ENCODE results near the gene SCAMP2.

SCAMP2 gene

GRCh38 chr15:74906067-74906449 lies 32.9 kb upstream of the SCAMP2 start:
- TF ChIP-seq ARNTL (CRISPR knock-in tag; IDR thresholded peaks at IDR 0.05; ENCODE audit: borderline replicate concordance, low read depth) (no peak), CSDC2 (CRISPR knock-in tag; IDR thresholded peaks at IDR 0.05) (no peak), CSRNP3 (CRISPR knock-in tag; IDR thresholded peaks at IDR 0.05) (no peak), ESRRG (CRISPR knock-in tag; IDR thresholded peaks at IDR 0.05) (no peak), CREB5 (CRISPR knock-in tag; IDR thresholded peaks at IDR 0.05; ENCODE audit: low read depth) (no peak), BACH2 (CRISPR knock-in tag; IDR thresholded peaks at IDR 0.05; ENCODE audit: borderline replicate concordance) (no peak), RARB (CRISPR knock-in tag; IDR thresholded peaks at IDR 0.05) (no peak), TOX (CRISPR knock-in tag; IDR thresholded peaks at IDR 0.05; ENCODE audit: borderline replicate concordance) (no peak), TSHZ2 (CRISPR knock-in tag; IDR thresholded peaks at IDR 0.05) (no peak), ZC3H10 (CRISPR knock-in tag; IDR thresholded peaks at IDR 0.05) (no peak), PPARA (CRISPR knock-in tag; IDR thresholded peaks at IDR 0.05; ENCODE audit: borderline replicate concordance) (no peak), ZNF8 (CRISPR knock-in tag; IDR thresholded peaks at IDR 0.05) (no peak), POU6F1 (CRISPR knock-in tag; IDR thresholded peaks at IDR 0.05; ENCODE audit: borderline replicate concordance, low read depth) (no peak), ZNF70 (CRISPR knock-in tag; IDR thresholded peaks at IDR 0.05) (no peak), ZNF565 (CRISPR knock-in tag; conservative IDR thresholded peaks at IDR 0.05; ENCODE audit: low read depth) (no peak), TCF4 (CRISPR knock-in tag; IDR thresholded peaks at IDR 0.05; ENCODE audit: borderline replicate concordance) (no peak), ISL1 (CRISPR knock-in tag; IDR thresholded peaks at IDR 0.05) (no peak), SNAI2 (CRISPR knock-in tag; IDR thresholded peaks at IDR 0.05) (no peak)
- peak; percentile 61 for ATAC-seq

- ATAC-seq, result no peak
- TF ChIP-seq OSR1 (CRISPR knock-in tag; IDR thresholded peaks at IDR 0.05) (no peak), CREB5 (CRISPR knock-in tag; IDR thresholded peaks at IDR 0.05; ENCODE audit: low read depth) (no peak), ZNF565 (CRISPR knock-in tag; conservative IDR thresholded peaks at IDR 0.05; ENCODE audit: low read depth) (no peak), RARB (CRISPR knock-in tag; IDR thresholded peaks at IDR 0.05) (no peak)
These were observed 31.1 kb upstream of the SCAMP2 start for GRCh38 chr15:74904190-74904805.

GRCh38 chr15:74903676-74904075 lies 30.5 kb upstream of the SCAMP2 start:
- no peak for ATAC-seq
- no peak for TF ChIP-seq ZC3H10 (CRISPR knock-in tag; IDR thresholded peaks at IDR 0.05)
- no peak for TF ChIP-seq TSHZ2 (CRISPR knock-in tag; IDR thresholded peaks at IDR 0.05)
- TF ChIP-seq ZNF70 (CRISPR knock-in tag; IDR thresholded peaks at IDR 0.05), result no peak
- TF ChIP-seq POU6F1 (CRISPR knock-in tag; IDR thresholded peaks at IDR 0.05; ENCODE audit: borderline replicate concordance, low read depth), result no peak
- no peak for TF ChIP-seq OSR1 (CRISPR knock-in tag; IDR thresholded peaks at IDR 0.05)
- TF ChIP-seq ZFP30 (CRISPR knock-in tag; IDR thresholded peaks at IDR 0.05), result no peak
- TF ChIP-seq BACH2 (CRISPR knock-in tag; IDR thresholded peaks at IDR 0.05; ENCODE audit: borderline replicate concordance), result no peak
- TF ChIP-seq TCF4 (CRISPR knock-in tag; IDR thresholded peaks at IDR 0.05; ENCODE audit: borderline replicate concordance), result no peak
- TF ChIP-seq PPARA (CRISPR knock-in tag; IDR thresholded peaks at IDR 0.05; ENCODE audit: borderline replicate concordance), result no peak
- no peak for TF ChIP-seq CREB5 (CRISPR knock-in tag; IDR thresholded peaks at IDR 0.05; ENCODE audit: low read depth)
- no peak for TF ChIP-seq GLIS3 (CRISPR knock-in tag; IDR thresholded peaks at IDR 0.05)

Data from SK-N-SH treated with all-trans-retinoic acid at 6 μM for 48 hours (cell line).